ENCODE data around the gene ALG9.

- no peak for TF ChIP-seq REST (IDR thresholded peaks at IDR 0.05; ENCODE audit: low read depth)
- TF ChIP-seq POLR2A (IDR thresholded peaks at IDR 0.05; ENCODE audit: borderline replicate concordance, extremely low read depth, insufficient read depth, insufficient read length), result no peak
- no peak for TF ChIP-seq CTCF (IDR thresholded peaks at IDR 0.05 in 2 of 3, conservative IDR thresholded peaks at IDR 0.05 in 1 of 3; ENCODE audit: borderline replicate concordance in 1 of 3, insufficient read depth in 1 of 3, low read depth in 2 of 3, low read length in 2 of 3)
- no peak for TF ChIP-seq SRF (IDR thresholded peaks at IDR 0.05; ENCODE audit: low read depth)
- TF ChIP-seq RAD21 (IDR thresholded peaks at IDR 0.05; ENCODE audit: low read depth), result no peak
- TF ChIP-seq EZH2 (IDR thresholded peaks at IDR 0.05), result no peak
Measured at GRCh38 chr11:111788464-111788863, 82.9 kb downstream of the ALG9 start.

Data from HCT116 (cell line).